Right renal cortex interstitium (tissue), 3 donors: ENCODE data around the gene TSPAN10. TPM values are rescaled to one million over a fixed set of nuclear protein-coding genes. Genes with fewer than 3 reads are reported as not detected.
"Not testable (repeated sequence)": the region's sequence is repeated elsewhere in the genome, so short reads cannot be mapped to it uniquely, and the experiment has no call there.

Source experiments
- DNase-seq, 3 donors: peaks; one replicate each; pipeline ENCODE4 v3.0.0-alpha.2; 2013; ENCODE audit warnings: low read depth in 3 of 3, low spot score in 2 of 3
- polyA plus RNA-seq, 3 donors: library from polyadenylated mRNA; unstranded; fragments of 120-200 nt; gene quantifications; one replicate each; pipeline ENCODE4 v1.2.1, GENCODE V29; 2013; ENCODE audit not compliant: insufficient read length in 3 of 3

The TSPAN10 gene
- polyA plus RNA-seq, 3 donors, result 2.3 to 4.5 (median 2.3) TPM

DNA sequence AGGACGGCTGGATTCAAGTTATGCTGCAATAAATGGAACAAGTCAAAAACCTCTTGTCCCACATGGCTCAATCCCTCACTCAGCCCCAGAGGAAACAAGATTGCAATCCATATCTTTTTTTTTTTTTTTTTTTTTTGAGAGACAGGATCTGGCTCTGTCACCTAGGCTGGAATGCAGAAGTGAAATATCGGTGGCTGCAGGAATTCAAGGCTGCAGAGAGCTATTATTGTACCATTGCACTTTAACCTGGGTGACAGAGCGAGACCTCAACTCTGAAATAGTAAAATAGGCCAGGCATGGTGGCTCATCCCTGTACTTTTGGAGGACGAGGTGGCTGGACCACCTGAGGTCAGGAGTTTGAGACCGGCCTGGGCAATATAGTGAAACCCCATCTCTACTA, 22.0 kb downstream of the TSPAN10 start:
- no peak for DNase-seq

DNA sequence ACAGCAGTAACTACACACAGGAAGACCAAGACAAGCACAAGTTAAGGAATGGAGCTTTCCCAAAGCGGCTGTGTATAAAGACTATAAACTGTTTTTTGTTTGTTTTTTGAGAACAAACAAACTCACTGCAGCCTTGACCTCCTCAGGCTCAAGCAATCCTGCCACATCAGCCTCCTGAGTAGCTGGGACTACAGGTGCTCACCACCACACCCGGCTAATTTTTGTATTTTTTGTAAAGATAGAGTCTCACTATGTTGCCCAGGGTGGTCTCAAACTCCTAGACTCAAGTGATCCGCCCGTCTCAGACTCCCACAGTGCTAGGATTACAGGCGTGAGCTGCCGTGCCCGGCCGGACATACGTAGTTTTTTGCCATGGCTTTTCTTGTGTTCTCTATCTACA, 23.4 kb downstream of the TSPAN10 start:
- no peak for DNase-seq

DNA sequence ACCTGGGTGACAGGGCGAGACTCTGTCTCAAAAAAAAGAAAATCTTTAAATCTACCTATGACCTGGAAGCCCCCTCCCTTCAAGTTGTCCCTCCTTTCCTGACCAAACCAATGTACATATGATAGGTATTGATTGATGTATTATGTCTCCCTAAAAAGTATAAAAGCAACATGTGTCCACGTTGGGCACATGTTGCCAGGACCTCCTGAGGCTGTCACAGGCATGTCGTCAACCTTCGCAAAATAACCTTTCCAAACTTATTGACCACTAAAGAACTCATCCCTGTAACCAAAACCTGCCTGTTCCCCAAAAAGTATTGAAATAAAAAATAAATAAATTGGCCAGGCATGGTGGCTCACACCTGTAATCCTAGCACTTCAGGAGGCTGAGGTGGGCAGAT, 25.0 kb downstream of the TSPAN10 start:
- no peak for DNase-seq

DNA sequence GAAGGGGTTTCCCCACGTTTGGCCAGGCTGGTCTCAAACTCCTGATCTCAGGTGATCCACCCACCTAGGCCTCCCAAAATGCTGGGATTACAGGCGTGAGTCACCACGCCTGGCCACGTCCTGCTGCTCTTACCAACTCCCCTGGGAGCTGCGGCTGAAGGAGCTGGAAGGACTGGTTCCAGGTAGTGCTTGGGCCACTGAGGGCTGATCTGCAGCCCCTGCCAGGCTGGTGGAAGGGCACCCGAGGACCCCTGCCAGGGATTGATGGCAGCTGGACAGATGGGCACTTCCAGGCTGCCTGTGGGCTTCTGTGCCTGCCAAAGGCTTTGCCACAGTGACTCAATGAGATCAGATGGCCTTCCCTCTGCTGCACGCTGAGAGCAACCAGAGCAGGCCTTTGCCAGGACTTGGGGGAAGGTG, 27.1 kb downstream of the TSPAN10 start:
- DNase-seq, result no peak

DNA sequence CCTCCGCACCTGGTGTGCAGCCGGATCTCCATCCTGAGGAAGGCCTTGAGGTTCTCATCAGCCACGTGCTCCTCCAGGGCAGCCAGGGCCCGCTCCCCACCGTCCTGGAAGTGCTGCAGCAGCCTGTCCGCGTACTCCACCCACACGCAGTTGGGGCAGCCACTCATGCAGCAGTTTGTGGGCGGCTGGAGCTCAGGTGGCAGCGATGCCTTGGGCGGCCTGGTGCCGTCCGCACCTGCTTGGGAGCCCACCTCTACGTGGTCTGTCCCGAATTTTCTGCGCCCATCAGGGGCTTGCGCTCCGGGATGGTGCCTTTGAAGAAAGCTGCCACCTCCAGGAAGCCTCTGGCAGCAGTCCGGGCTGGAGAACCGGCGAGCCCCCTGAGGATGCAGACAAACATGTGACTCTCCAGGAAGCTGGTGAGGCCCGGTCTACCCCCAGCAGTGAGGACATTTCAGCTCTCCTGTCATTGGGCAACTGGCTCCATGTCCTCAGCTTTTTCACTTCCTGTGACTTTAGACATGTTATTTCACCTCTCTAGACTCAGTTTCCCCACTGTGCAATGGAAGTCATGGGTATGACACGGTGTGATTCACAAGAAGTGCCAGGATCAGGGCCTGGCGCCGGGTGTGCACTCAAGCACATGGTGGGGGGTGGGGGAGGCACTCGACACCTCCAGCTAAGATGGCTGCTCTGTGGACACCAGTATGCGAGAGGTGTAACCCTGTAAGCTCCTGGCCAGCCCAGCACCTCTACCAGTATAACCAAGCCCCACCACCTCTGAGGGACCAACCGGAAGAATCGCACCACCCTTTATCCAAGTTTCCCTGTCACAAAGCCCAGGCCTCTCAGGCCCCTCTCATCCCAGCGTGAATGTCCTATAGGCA, 28.5 kb downstream of the TSPAN10 start:
- no peak for DNase-seq

DNA sequence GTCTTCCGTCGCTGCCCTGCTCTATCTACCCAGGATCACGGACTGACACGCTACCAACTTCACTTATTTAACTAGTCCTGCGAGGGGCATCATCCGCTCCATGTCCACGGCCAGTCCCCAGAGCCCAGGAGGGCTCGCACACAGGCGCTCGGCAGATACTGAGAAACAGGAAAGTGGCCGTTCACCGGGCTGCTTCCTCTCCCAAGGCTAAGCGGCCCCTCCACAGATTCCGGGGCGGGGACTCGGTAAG, 29.0 kb downstream of the TSPAN10 start:
- no peak for DNase-seq

DNA sequence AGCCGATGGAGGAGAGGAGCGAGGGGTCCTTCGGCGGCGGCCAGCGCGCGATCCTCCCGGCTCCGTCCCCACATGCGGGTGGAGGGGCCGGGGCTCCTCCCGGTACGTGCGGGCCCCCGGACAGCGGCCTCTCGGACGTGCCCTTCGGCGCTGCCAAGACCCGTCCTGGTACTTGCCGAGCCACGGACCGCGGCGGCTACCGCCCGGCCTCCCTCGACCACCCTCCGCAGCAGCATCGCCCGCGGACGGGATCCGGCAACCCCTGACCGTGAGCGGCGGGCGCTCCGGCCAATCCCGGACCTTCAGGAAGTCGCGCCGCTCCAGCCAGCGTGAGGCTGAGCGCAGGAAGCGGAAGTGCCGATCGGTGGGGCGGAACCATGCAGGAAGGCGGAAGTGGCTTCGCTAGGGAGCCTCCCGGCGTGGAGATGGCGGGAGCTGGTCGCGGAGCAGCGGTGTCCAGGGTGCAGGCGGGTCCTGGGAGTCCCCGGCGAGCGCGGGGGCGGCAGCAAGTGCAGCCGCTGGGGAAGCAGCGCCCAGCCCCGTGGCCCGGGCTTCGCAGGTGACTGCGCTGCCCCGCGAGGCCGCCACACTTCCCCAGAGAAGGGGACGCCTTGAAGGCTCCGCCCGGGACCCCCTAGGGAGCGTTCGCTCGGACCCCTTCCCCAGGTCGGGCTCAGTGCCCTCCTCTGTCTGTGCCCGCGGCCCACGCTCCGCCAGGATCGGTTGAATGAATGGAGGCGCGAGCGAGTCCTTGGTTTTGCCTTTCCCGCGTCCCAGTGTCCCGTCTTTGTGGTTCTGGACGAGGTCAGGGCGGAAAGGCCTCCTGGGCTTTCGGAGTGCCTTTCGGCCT, 29.6 kb downstream of the TSPAN10 start, which contains the start of the genes CCDC137 and OXLD1:
Gene CCDC137 (plus strand): TSS at position 396 of the 850 bp plus-strand sequence. CDS start 30 bp downstream, at position 426.
Gene OXLD1 (minus strand): TSS at position 264 of the 850 bp plus-strand sequence. CDS start 28 bp downstream, at position 236.
- DNase-seq, result peak; percentile 74 to 93 (median 87)

DNA sequence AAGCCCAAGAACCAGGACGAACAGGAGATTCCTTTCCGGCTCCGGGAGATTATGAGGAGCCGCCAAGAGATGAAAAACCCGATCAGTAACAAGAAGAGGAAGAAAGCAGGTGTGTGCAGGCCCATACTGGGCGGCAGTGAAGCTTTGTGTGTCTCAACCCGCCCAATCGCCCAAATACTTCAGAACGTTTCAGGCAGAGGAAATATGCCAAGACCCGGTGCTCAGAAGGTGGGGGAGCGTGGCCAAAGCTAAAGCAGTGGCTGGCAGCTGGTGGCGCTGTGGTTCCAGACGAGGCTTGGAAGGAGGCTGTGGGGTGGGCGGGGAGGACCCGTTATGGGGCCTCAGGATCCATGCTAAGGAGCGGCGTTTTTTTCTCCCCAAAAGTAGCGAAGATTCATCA, 30.8 kb downstream of the TSPAN10 start:
- no peak for DNase-seq

DNA sequence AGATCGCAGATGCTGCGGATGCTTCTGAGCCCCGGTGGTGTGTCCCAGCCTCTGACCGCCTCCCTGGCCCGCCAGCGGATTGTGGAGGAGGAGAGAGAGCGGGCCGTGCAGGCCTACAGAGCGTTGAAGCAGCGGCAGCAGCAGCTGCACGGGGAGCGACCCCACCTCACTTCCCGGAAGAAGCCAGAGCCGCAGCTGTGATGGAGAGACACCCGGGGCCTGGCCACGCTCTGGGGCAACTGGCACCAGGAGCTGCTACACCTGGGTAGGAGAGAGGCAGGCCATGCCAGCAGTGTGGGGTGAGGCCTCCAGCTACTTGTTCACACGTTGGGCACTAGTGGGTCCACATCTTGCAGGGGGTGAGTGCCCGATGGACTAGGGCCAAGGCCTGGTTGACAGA, 35.5 kb downstream of the TSPAN10 start:
- no peak for DNase-seq

DNA sequence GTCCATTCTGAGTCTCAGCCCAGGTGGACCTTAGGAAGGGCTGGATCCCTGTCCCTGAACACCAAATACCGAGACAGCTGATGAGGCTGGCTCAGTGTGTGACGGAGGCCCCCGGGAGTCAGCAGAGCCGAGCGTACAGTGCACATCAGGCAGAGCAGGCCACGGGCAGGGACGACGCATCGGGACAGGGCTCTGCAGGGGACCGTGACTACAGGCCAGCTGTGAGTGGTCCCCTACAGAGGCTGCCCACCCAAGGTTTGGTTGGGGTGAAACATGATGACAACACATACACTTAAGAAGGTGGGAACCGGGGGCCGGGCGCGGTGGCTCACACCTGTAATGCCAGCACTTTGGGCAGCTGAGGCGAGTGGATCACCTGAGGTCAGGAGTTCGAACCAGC, 36.0 kb downstream of the TSPAN10 start:
- no peak for DNase-seq

DNA sequence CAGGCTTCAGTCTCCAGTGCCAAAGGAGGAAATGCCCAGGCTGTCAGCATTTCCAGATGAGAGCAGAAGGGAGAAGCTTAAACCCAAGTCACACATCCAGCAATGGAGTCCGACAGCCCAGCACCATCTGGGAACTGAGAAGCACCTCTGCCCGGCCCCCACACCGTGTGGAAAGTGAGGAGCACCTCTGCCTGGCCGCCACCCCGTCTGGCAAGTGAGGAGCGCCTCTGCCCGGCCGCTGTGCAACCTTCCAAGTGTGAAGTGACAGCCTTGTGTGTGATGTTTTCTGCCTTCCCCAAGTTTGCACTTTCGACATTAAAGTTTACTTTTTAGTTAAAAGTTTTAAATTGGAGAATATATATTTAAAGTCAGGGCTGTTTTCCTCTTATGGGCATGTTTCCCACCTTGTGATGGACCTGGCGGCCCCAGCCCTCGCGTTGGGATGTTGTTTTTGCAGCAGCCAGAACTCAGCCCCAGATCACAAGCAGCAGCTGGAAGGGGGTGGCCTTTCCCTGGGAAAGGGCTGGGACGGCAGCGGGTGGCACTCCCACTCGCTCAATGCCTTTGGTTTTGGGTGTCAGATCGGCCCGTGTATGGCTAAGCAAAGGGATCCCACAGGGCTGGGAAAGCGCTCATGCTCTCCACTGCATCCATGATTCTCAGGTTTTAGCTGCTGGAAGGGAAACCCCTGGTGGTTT, 36.7 kb downstream of the TSPAN10 start:
- DNase-seq, result no peak

DNA sequence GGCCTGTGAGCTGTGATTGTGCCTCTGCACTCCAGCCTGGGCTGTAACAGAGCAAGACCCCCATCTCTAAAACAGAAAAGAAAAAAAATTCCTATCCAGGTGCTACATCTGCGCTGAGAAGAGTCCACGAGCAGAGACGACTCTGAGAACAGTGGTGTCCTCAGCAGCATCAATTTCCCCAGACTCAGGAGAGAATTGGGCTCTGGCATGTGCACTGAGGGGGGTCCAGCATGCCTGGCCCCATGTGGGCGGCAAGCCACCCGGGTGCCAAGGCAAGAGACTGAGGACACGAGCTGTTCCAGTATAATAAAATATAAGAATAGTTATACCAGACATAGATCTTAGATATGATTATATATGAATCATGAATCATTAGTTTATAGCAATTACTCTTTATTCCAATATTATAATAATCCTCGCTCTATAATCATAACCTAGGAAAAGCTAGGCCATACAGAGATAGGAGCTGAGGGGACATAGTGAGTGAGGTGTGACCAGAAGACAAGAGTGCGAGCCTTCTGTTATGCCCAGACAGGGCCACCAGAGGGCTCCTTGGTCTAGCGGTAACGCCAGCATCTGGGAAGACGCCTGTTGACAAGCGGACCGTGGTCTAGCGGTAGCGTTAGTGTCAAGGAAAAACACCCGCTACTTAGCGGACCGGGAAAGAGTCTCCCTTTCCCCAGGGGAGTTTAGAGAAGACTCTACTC, 38.7 kb downstream of the TSPAN10 start:
- DNase-seq, result not testable (repeated sequence)

DNA sequence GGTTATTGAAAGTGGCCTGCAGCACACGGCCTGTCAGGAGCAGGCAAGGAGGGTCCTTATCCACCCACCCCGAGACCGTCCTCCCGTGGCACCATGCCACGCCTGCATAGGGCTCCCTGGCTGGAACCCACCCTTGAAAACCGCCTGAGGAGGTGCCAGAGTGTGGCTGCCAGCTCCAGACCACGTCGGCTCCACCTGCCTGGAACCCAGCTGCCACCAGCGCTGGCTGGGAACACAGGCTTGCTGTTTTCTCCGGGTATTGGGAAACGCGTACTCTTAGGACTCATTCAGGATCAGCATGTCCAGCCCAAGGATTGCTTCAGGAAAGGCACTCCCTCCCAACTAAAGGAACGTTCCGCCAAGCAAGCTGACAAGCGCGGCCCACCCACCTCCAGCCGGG, 39.9 kb downstream of the TSPAN10 start:
- no peak for DNase-seq

DNA sequence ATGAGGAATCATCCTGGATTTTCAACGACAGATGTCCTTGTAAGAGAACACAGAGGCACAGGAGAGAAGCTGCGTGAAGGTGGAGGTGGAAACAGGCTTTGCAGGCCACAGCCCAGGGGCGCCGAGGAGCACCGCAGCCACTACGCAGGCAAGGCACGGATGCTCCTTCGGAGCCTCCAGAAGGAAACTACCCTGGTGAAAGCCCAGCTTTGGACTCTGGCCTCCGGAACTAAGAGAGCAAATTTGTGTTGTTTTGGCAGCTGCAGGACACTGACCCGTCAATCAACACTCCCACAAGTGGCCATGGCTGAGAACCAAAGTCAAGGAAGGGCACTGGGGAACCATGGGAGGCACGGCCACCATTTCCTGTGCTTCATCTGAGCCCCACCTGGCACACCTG, 43.2 kb downstream of the TSPAN10 start:
- no peak for DNase-seq

DNA sequence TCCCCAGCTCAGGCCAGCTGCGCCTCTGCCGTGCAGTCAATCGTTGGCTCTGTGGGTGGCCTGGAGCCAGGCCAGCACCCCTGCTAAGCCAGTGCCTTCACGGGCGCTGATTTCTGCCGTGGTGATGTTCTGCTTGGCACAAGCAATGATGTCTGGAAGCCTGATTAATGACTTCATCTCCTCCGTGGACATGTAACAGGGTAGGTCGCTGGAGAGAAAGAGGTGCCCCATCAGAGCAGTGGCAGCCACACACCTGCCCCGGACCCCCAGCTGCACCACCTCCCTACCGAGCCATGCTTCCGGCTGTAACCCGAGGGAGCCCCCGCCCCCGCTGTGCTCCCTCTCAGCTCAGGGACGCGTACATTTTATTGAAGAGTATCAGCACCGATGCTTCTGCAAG, 44.7 kb downstream of the TSPAN10 start:
- no peak for DNase-seq

DNA sequence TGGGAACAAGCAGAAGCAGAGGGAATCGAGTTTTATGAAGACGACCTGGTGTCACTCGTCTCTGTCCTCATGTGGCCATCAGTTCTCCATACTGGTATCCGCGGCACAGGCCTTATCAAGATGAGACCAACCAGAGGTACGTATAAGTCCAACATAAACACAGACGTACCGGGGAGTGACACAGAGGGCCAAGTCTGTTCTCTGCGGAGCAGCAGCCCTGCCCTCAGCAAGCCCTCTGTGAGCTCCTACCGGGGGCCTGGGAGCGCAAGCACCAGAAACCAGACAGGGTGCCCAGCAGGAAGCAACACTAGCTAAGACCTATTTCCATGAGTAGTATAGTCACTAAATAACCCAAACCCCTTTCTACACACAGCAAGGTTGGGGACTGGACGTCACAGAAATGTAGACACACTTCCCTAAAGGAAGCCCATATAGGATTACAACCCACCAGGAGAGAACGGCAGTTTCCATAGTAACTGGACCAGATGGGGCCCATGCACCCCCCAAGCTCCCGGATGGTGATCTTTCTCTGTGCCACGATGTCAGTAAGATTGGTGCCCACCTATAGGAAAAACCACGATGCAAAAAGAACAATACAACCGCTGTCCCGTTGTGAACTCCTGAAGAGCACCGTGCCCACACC, 45.7 kb downstream of the TSPAN10 start:
- no peak for DNase-seq

DNA sequence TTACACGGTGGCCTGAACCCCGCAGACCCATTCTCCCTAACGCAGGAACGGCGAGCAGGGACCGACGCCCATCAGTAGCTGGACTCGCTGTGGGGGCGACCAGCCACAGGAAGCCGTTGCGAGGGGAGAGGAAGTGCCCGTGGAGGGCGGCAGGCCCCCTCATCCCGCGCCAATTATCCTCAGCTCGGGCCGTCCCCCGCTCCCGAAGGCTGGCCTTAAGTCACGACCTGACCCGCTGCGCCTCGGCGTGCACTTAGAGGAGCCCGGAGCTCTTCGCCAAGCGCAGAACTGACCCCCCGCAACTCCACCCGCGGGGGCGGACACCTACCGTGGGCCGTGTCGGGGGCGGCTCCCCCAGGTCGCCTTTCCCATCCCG, 46.2 kb downstream of the TSPAN10 start:
- no peak for DNase-seq

DNA sequence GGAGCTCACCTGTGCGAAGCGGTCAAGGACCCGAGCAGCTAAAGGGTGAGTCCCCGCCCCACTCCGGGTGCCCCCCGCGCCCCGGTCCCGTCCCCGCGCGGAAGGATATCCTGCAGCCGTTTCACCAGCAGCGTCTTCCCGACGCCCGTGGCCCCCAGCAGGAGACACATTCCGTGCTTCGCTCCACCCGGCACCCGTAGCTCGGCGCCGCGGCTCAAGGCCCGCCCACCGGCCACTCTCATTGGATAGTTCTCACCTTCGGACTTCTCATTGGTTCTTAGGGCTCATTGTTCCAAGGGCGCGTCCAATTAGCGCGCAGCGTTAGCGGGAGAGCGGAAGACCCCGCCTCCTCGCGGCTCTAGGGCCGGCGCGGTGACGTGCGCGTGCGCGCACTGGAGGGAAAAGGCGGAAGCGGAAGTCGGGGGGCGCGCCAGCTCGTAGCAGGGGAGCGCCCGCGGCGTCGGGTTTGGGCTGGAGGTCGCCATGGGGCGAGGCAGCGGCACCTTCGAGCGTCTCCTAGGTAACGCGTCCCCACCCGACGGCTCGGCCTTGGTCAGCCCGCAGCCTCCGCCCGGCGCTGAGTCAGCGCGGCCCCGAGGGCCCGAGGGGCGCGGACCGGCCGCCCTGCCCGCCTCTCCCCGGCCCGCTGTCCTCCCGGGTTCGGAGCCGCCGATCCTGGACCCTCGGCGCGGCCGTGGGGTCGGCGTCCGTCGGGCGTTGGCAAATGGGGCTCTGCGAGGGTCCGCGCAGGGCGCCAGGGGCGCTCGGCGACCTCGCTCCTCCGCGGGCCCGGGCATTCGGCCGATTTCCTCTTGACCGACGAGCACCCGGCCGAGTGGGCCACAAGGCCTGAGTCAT, 46.8 kb downstream of the TSPAN10 start, which contains the start of the genes ARL16 and HGS:
Gene ARL16 (minus strand): TSS at position 214 of the 858 bp plus-strand sequence. CDS start 44 bp downstream, at position 170.
Gene HGS (plus strand): TSS at position 428 of the 858 bp plus-strand sequence. CDS start 56 bp downstream, at position 484.
- DNase-seq, result peak; percentile 97 to 98 (median 98)

DNA sequence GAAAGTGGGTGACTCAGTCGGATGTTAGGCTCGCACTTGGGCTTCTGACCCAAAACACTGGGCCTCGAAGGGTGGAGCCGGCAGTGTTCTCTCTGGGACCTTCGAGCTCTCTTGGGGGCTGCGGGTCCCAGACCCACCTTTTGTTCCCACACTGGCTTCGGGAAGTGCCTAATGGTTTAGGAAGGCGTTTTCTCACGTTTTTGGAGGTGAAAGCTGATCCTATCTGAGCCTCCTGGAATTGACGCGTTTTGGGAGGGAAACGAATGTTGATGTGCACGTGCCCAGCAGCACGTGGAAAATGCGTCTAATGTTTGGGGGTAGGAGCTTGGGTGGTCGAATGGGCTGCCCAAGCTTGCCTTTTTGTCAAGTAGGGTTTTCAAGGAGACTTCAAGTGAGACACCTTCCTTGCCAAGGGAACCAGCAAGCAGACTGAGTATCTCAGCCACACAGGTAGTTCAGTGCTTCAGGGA, 47.5 kb downstream of the TSPAN10 start:
- no peak for DNase-seq
